HG03280 (cell line): ENCODE data around the gene GPR61.

Experiments used
- ATAC-seq: cut with Tn5 transposase; IDR thresholded peaks from one replicate; pipeline ENCODE4 v1.9.1; 2021; ENCODE audit warnings: mild to moderate bottlenecking, moderate library complexity; ENCODE audit not compliant: unreplicated experiment

Gene GPR61

DNA sequence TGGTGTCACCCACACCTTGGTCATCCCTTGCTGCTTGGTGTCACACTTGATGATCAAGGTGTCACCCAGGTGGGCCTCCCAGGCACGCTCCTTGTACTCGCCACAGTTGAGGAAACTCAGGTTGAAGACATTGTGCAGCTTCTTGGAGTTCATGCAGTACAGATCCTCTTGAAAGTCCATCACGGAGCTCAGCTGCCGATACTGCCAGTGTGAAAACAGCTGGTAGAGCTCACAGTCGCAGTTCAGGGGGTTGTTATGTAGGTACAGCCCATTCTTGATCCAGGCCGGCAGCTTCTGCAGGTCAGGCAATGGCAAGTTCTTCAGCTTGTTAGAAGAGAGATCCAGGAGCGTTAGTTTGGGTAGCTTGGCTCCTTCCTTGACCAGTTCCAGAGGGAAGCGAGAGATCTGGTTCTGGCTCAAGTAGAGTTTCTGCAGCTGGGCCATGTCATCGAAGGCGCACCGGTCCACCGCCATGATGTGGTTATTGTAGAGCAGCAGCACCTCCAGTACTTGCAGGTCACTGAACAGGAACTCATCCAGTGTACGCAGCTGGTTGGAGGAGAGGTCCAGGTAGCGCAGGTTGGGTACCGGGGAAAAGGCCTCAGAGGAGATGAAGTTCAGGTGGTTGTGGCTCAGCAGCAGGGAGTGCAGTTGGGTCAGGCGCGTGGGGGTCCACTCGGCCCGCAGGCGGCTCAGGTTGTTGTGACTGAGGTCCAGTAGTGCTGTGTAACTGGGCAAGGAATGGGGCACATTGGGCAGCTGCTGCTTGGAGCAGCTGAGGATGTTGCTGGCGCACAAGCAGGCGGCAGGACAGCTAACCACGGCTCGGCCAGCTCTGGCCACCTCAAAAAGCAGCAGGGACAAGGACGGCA lies 31.4 kb upstream of the GPR61 start:
- no peak for ATAC-seq

DNA sequence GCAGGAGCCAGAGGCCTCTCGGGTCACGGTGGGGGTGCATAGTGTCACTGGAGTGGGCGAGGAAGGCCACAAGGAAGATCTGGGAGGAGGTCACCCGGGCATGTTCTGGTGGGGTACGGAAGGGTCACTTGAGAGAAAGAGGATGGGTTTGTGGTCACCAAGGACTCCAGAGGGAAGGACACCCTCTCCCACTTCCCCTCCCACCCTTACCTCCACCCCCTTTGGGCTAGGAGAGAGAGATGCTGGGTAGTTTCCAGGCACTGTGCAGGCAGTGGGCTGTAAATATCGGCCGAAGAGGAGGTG lies 30.8 kb upstream of the GPR61 start:
- no peak for ATAC-seq

GRCh38 chr1:109509176-109510134 lies 30.2 kb upstream of the GPR61 start, which contains the start of gene AMIGO1:
TSS of gene AMIGO1 (minus strand) at chr1:109509727. CDS start at chr1:109508912, 815 bp downstream.
- peak; percentile 71 for ATAC-seq

DNA sequence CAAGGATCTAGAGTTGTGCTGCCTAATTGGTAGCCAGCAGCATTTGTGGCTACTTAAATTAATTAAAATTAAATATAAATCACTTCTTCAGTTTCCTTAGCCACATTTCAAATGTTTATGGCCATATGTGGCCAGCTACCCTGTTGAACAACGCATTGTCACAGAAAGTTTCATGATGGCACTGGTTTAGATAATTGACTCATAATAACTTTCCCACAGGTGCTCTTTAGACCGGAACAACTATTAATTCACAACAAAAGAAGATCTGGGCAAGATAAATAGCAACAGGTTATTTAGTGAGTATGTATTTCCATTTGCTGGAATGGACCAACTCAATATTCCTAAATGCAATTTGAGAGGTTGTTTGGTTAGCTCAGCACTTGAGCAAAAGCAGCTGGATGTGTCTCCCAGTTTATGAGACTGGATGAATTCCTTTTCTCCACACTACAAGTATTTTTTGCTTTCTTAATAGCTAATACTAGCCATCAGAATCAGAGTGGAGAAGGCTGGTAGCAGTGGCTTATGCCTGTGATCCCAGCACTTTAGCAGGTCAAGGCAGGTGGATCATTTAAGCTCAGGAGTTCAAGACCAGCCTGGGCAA lies 26.5 kb upstream of the GPR61 start:
- no peak for ATAC-seq

GRCh38 chr1:109514846-109515245 lies 24.8 kb upstream of the GPR61 start:
- ATAC-seq = no peak

DNA sequence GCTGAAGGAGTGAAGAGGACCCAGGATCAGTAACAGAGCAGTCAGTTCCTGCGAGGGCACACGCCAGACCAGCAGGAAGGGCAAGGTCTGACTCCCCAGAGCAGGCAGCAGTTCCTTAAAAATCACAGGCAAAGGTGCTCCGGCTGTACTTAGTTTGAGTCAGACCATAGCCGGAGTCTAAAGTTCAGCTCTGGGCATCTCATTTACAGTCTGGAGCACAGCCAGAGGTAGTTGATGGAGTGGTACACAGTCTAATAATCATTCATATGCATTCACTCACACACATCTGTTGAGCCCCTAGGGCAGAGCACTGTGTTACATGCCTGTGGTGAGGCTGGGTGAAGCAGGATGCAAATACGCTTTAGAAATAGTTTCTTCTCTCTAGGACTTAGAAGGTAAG lies 22.8 kb upstream of the GPR61 start:
- no peak for ATAC-seq

- no peak for ATAC-seq
Measured at GRCh38 chr1:109517337-109517736, 22.3 kb upstream of the GPR61 start.

GRCh38 chr1:109521002-109521951 lies 18.4 kb upstream of the GPR61 start:
- ATAC-seq = no peak

- ATAC-seq = no peak
Measured at GRCh38 chr1:109522026-109522425, 17.6 kb upstream of the GPR61 start.

- no peak for ATAC-seq
Measured at GRCh38 chr1:109523706-109524105, 16.0 kb upstream of the GPR61 start.

DNA sequence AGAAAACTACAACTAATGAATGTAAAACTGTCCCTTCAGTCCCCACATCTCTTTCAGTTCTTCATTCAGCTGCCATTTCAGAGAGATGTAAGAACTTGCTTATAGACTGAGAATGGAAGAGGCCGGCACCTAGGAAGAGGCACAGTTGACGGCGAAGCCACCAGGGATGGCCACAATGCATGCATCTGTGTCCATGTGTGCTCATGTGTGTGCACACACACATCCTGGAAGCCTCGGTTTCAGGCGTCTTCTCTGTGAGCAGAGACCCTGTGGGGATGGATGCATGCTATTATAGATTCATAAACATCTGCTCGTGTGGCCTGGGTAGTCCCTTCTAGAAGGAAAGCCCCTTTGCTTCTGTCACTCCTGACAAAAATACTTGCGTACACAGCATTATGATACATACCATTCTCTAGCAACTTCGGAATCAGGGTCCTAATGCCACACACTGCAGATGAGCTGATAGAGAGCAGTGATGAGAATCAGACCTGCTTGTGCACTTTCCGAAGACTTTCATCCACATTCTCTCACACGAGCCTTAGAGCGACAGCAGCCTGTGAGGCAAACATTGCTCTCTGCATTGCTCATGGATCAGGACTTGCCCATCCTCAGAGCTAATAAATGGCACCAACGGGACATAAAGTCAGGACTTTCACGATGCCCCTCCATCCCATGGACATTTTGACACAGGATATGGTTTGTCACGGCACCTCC lies 12.4 kb upstream of the GPR61 start:
- no peak for ATAC-seq

DNA sequence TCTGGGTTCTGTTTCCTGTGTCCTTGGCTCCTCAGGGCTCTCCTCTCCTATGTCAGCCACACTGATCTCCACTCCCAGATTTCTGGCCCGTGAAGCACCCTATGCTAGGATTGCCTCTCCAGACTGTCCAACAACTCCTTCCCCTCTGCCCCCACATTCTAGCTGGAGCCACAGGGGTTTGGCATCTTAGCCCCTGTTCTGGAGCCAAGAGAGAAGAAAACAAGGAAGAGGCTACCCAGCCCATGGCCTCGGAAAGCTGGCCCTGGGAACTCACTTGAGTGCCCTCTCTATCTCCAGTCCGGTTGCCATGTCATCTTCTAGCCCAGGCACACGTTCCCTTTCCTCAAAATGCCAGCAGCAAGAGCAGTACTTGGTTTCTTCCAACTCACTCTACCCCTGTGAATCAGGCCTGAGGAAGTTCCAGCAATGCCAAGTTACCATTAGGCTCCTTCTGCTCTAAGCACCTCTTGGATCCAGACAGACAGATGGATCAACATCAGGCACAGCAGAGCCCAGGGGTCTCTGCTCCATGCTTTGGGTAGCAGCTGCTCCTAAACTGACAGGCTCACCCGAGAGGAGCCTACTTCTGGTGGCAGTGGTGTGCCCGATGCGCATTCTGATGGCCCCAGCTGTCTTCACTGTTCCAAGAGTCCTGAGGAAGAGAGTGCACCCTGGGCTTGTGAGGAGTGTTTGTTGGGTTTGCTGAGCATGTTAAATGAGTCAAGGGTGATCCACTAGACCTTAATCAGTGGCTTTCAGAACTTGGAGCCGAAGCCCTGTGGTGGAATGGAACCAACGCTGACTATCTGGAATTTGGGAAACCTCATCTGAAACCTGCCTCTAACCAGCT lies 11.6 kb upstream of the GPR61 start:
- no peak for ATAC-seq

DNA sequence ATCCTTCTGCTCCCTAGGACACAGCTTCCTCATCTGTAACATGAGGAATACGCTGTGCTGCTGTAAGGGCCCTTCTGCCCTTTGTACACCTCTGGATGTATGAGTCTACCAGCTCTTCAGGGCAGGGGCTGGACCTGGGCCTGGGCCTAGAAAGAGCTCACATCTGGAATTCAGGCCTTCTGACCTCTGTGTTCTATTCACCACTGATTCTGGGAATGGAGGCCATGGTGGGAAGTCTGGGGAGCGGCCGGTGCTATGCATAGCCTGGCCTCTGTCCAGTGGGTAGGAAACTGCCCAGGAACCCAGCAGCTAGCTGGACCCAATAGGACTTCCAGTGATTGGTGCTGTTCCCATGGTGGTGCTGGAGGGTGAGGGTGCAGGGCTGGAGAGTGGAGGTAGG lies 11.0 kb upstream of the GPR61 start:
- no peak for ATAC-seq

GRCh38 chr1:109529881-109530456 lies 9.7 kb upstream of the GPR61 start:
- no peak for ATAC-seq

DNA sequence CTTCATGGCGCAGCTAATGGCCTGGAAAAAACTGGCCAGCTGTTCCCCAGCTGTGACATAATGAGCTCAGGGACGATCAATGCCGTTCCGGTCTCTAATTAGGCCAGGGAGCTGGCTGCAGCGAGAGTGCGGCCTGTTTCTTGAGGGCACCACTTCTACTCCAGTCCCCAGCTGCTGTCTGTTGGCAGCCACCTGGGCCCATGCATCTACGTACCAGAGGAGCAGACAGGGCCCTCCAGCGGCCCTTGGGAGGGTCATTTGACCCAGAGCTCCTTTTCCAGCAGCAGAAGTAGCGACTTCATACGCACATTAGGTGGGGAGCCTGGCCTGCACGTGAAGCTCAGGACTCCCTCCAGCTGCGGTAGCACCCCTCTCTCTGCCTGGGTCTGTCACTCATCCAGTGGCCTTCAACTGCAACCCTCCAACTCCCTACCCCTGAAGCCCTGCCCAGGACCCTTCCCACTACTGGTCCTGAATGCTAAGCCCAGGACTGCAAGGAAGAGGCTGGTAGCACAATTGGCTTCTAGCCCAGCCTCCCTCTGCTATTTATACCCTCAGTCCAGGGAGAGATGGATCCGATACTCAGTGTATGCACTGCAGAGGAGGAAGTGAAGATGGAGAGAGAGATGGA lies 9.1 kb upstream of the GPR61 start:
- no peak for ATAC-seq

GRCh38 chr1:109531380-109531779 lies 8.3 kb upstream of the GPR61 start:
- ATAC-seq = no peak

DNA sequence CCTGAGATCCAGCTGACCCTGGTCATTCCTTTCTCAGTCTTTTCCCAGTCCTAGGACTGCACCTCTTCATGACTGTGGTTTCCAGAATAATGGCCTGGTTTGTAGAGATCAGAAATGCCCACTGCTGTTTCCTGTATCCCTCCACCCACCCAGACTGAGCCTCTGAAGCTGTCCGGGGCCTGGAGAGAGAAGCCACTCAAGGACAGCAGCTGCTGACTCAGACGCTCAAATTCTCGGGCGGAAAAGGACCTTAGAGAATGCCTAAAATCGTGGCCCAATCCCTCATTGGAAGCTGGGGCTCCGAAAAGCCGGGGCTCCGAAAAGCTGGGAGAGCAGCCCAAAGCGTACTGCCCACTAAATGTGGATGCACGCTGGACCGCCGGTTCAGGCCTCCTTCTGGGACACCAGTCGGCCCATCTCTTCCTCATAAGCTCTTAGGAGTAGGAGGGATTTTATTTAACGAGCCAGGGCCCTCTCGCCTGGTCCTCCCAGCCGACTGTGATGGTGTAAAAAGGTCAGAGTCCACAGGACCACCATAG lies 7.8 kb upstream of the GPR61 start:
- ATAC-seq = no peak
